Uterus (tissue), 4 donors: ENCODE results near the gene DPP10. TPM values are rescaled to one million over a fixed set of nuclear protein-coding genes. Genes with fewer than 3 reads are reported as not detected.

Experiments used
- DNase-seq, 2 donors: peaks; one replicate each; pipeline ENCODE4 v3.0.0-alpha.2; 2019 to 2020
- H3K27ac ChIP-seq, 2 donors: fragments of 200-600 bp; sonication (generic); 1 replicate in 1 of 2; 2 replicates in 1 of 2; pipeline ENCODE4 v1.5.1; 2016 to 2018
- H3K27me3 ChIP-seq, 2 donors: fragments of 200-600 bp; sonication (generic); one replicate each; pipeline ENCODE4 v1.5.1; 2018 to 2019; ENCODE audit warnings: control low read depth in 1 of 2
- H3K36me3 ChIP-seq, 2 donors: fragments of 200-600 bp; sonication (generic); one replicate each; pipeline ENCODE4 v1.5.1; 2019; ENCODE audit warnings: control low read depth in 1 of 2
- H3K4me1 ChIP-seq, 2 donors: fragments of 200-600 bp; sonication (generic); one replicate each; pipeline ENCODE4 v1.5.1; 2018 to 2019; ENCODE audit warnings: control low read depth in 1 of 2
- H3K4me3 ChIP-seq, 2 donors: fragments of 200-600 bp; sonication (generic); 1 replicate in 1 of 2; 2 replicates in 1 of 2; pipeline ENCODE4 v1.5.1; 2018 to 2019; ENCODE audit warnings: mild to moderate bottlenecking in 1 of 2
- H3K9me3 ChIP-seq, 2 donors: fragments of 200-600 bp; sonication (generic); one replicate each; pipeline ENCODE4 v1.5.1; 2019; ENCODE audit warnings: control low read depth in 1 of 2
- CTCF ChIP-seq, 4 experiments: fragments of 200-600 bp in 2 of 4; fragments of 450-650 bp in 2 of 4; sonication (generic) in 2 of 4; IDR thresholded peaks; one replicate each; pipeline ENCODE4 v1.5.1; 2016 to 2019; ENCODE audit warnings: antibody characterized with exemption in 4 of 4, mild to moderate bottlenecking in 2 of 4, moderate library complexity in 1 of 4
- POLR2A ChIP-seq, 2 donors: fragments of 450-650 bp; IDR thresholded peaks; one replicate each; pipeline ENCODE4 v1.6.1; 2016; ENCODE audit warnings: antibody characterized with exemption in 2 of 2, mild to moderate bottlenecking in 1 of 2, moderate library complexity in 1 of 2
- intact Hi-C: fragments of 100-400 bp; cut with DNase I; formaldehyde crosslinking; loops from one replicate; pipeline ENCODE4 v1.15.1; 2023; ENCODE audit warnings: low total_unique reads
- total RNA-seq, 4 donors: library from RNA; depleted of rRNA in 3 of 4; stranded (reverse); fragments of >200 nt in 3 of 4; gene quantifications; one replicate each; pipeline versions ENCODE4 v1.1.0 to v1.2.4, GENCODE V29; 2014 to 2023
- donor health status: DM: yes; HTN: yes; CAD: no.

The DPP10 gene
- total RNA-seq, 4 donors from 2014 or later, result 33.0 TPM; not detected in 3

- intact Hi-C loops, result no loop called here
- H3K27ac ChIP-seq, result no peak overlapping the region
- H3K4me3 ChIP-seq, result no peak overlapping the region
- no peaks in the 10 kb centered on the region for H3K9me3 ChIP-seq
- no peak for TF ChIP-seq POLR2A (IDR thresholded peaks at IDR 0.05)
- TF ChIP-seq CTCF (IDR thresholded peaks at IDR 0.05), result no peak
- no peaks in the 10 kb centered on the region for H3K27me3 ChIP-seq
- H3K4me1 ChIP-seq, result no peaks in the 10 kb centered on the region
- H3K36me3 ChIP-seq, result no peaks in the 10 kb centered on the region
- DNase-seq, result no peak
Measured at GRCh38 chr2:115634578-115634977, 1192.1 kb downstream of the DPP10 start.

GRCh38 chr2:115635430-115635829, 1193.0 kb downstream of the DPP10 start:
- Histone ChIP-seq H3K36me3 (no peaks in the 10 kb centered on the region), H3K27me3 (no peaks in the 10 kb centered on the region), H3K4me1 (no peaks in the 10 kb centered on the region), H3K27ac (no peak overlapping the region), H3K9me3 (no peaks in the 10 kb centered on the region), H3K4me3 (no peak overlapping the region)
- no peak for DNase-seq
- intact Hi-C loops, result no loop called here
- TF ChIP-seq POLR2A (IDR thresholded peaks at IDR 0.05) (no peak), CTCF (IDR thresholded peaks at IDR 0.05) (no peak)

GRCh38 chr2:115649731-115650130, 1207.3 kb downstream of the DPP10 start:
- H3K27me3 ChIP-seq, result no peaks in the 10 kb centered on the region
- H3K4me3 ChIP-seq, result no peak overlapping the region
- H3K36me3 ChIP-seq, result no peaks in the 10 kb centered on the region
- DNase-seq, result no peak
- no peaks in the 10 kb centered on the region for H3K4me1 ChIP-seq
- intact Hi-C loops, result no loop called here
- H3K9me3 ChIP-seq, result no peaks in the 10 kb centered on the region
- TF ChIP-seq CTCF (IDR thresholded peaks at IDR 0.05) (no peak), POLR2A (IDR thresholded peaks at IDR 0.05) (no peak)
- H3K27ac ChIP-seq, result no peak overlapping the region

GRCh38 chr2:115650827-115651226, 1208.4 kb downstream of the DPP10 start:
- no peak for DNase-seq
- H3K27me3 ChIP-seq, result no peaks in the 10 kb centered on the region
- no peak overlapping the region for H3K4me3 ChIP-seq
- no peaks in the 10 kb centered on the region for H3K4me1 ChIP-seq
- no peaks in the 10 kb centered on the region for H3K36me3 ChIP-seq
- H3K27ac ChIP-seq, result no peak overlapping the region
- no peaks in the 10 kb centered on the region for H3K9me3 ChIP-seq
- intact Hi-C loops, result no loop called here
- TF ChIP-seq CTCF (IDR thresholded peaks at IDR 0.05) (no peak), POLR2A (IDR thresholded peaks at IDR 0.05) (no peak)

DNA sequence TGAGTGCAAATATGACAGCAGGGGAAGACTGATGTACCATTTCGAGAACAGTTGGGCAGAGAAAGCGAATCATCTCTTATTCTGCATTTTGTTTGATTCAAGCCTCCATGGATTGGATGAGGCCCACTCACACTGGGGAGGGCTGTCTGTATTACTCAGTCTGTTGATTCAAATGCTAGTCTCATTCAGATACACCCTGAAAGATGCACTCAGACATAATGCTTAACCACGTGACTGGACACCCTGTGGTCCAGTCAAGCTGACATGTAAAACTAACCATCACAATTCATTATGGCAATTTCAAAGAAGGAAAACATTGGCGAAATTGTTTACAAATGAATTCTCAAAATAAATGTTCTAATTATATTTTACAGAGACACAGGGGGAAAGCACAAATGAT, 1210.2 kb downstream of the DPP10 start:
- Histone ChIP-seq H3K4me1 (no peaks in the 10 kb centered on the region), H3K27ac (no peak overlapping the region), H3K4me3 (no peak overlapping the region), H3K36me3 (no peaks in the 10 kb centered on the region), H3K9me3 (no peaks in the 10 kb centered on the region), H3K27me3 (no peaks in the 10 kb centered on the region)
- DNase-seq, result no peak
- intact Hi-C loops, result no loop called here
- TF ChIP-seq CTCF (IDR thresholded peaks at IDR 0.05) (no peak), POLR2A (IDR thresholded peaks at IDR 0.05) (no peak)
